ENCODE data around the gene ESR1.

Gene ESR1

GRCh38 chr6:152167641-152168603 is 360.4 kb downstream of the ESR1 start:
- no peak overlapping the region for H3K4me3 ChIP-seq (replicated peaks in 1 of 2; ENCODE audit: low read depth in 2 of 2, low read length in 2 of 2)
- peak in 1 of 2 donors; percentile 48 for DNase-seq (ENCODE audit: low read depth in 2 of 2)
- no peak for TF ChIP-seq CTCF (IDR thresholded peaks at IDR 0.05; ENCODE audit: low read depth, low read length)

GRCh38 chr6:152170313-152170701 is 362.8 kb downstream of the ESR1 start:
- TF ChIP-seq CTCF (IDR thresholded peaks at IDR 0.05; ENCODE audit: low read depth, low read length), result no peak
- no peak overlapping the region for H3K4me3 ChIP-seq (replicated peaks in 1 of 2; ENCODE audit: low read depth in 2 of 2, low read length in 2 of 2)
- no peak for DNase-seq (ENCODE audit: low read depth in 2 of 2)

- no peak overlapping the region for H3K4me3 ChIP-seq (replicated peaks in 1 of 2; ENCODE audit: low read depth in 2 of 2, low read length in 2 of 2)
- TF ChIP-seq CTCF (IDR thresholded peaks at IDR 0.05; ENCODE audit: low read depth, low read length), result no peak
- DNase-seq (ENCODE audit: low read depth in 2 of 2), result peak; percentile 42 to 81
Observed at GRCh38 chr6:152170702-152171667, 363.5 kb downstream of the ESR1 start.

- no peak overlapping the region for H3K4me3 ChIP-seq (replicated peaks in 1 of 2; ENCODE audit: low read depth in 2 of 2, low read length in 2 of 2)
- peak in 1 of 2 donors; percentile 12 for DNase-seq (ENCODE audit: low read depth in 2 of 2)
- no peak for TF ChIP-seq CTCF (IDR thresholded peaks at IDR 0.05; ENCODE audit: low read depth, low read length)
Observed at GRCh38 chr6:152173321-152173720, 365.8 kb downstream of the ESR1 start.

GRCh38 chr6:152173957-152174356 is 366.5 kb downstream of the ESR1 start:
- TF ChIP-seq CTCF (IDR thresholded peaks at IDR 0.05; ENCODE audit: low read depth, low read length), result no peak
- DNase-seq (ENCODE audit: low read depth in 2 of 2), result peak in 1 of 2 donors; percentile 16
- no peak overlapping the region for H3K4me3 ChIP-seq (replicated peaks in 1 of 2; ENCODE audit: low read depth in 2 of 2, low read length in 2 of 2)

- TF ChIP-seq CTCF (IDR thresholded peaks at IDR 0.05; ENCODE audit: low read depth, low read length), result no peak
- DNase-seq (ENCODE audit: low read depth in 2 of 2), result peak in 1 of 2 donors; percentile 29
- H3K4me3 ChIP-seq (replicated peaks in 1 of 2; ENCODE audit: low read depth in 2 of 2, low read length in 2 of 2), result no peak overlapping the region
Observed at GRCh38 chr6:152176268-152176667, 368.8 kb downstream of the ESR1 start.

All from cardiac fibroblast (primary cell).